Stomach (tissue), 9 donors: ENCODE data around the gene GGCX. TPM values are rescaled to one million over a fixed set of nuclear protein-coding genes. Genes with fewer than 3 reads are reported as not detected.

ENCODE experiments used
- DNase-seq, 2 donors: peaks; one replicate each; pipeline versions ENCODE4 v3.0.0 to v3.0.0-alpha.2; 2013 to 2019
- H3K27ac ChIP-seq, 5 donors: fragments of 200-600 bp in 4 of 5; sonication (generic) in 4 of 5; one replicate each; pipeline ENCODE4 v1.5.1; 2013 to 2019; ENCODE audit warnings: mild to moderate bottlenecking in 1 of 5, moderate library complexity in 1 of 5
- H3K27me3 ChIP-seq, 3 donors: fragments of 200-600 bp; sonication (generic); one replicate each; pipeline ENCODE4 v1.5.1; 2017 to 2019; ENCODE audit warnings: mixed run types in 1 of 3
- H3K36me3 ChIP-seq, 4 donors: fragments of 200-600 bp; sonication (generic); 1 replicate in 3 of 4; 2 replicates in 1 of 4; pipeline ENCODE4 v1.5.1; 2016 to 2019
- H3K4me1 ChIP-seq, 4 donors: fragments of 200-600 bp; sonication (generic); one replicate each; pipeline ENCODE4 v1.5.1; 2016 to 2019
- H3K4me3 ChIP-seq, 4 donors: fragments of 200-600 bp; sonication (generic) in 3 of 4; one replicate each; pipeline ENCODE4 v1.5.1; 2016 to 2019; ENCODE audit warnings: mild to moderate bottlenecking in 1 of 4
- H3K9me3 ChIP-seq, 4 donors: fragments of 200-600 bp; sonication (generic); one replicate each; pipeline ENCODE4 v1.5.1; 2016 to 2019
- EP300 ChIP-seq: sonication (generic); formaldehyde crosslinking; IDR thresholded peaks from one replicate; pipeline ENCODE4 v1.6.1; 2017; ENCODE audit warnings: antibody characterized with exemption
- POLR2A ChIP-seq, 4 donors: fragments of 450-650 bp; IDR thresholded peaks; one replicate each; pipeline ENCODE4 v1.6.1; 2016; ENCODE audit warnings: antibody characterized with exemption in 4 of 4, control low read depth in 2 of 4, mild to moderate bottlenecking in 1 of 4, moderate library complexity in 1 of 4
- POLR2AphosphoS5 ChIP-seq, 3 donors: sonication (generic); formaldehyde crosslinking; IDR thresholded peaks; one replicate each; pipeline ENCODE4 v1.6.1; 2016; ENCODE audit warnings: antibody characterized with exemption in 3 of 3
- WGBS, 5 donors: extraction: QIAGEN DNeasy Blood & Tissue Kit in 3 of 5; methylation state at CpG; one replicate each; pipeline versions ENCODE4 v1.1.5 to v1.1.7; 2013 to 2018; 5-methylcytosine and 5-hydroxymethylcytosine counted together
- intact Hi-C: fragments of 100-400 bp; cut with DNase I; formaldehyde crosslinking; loops from one replicate; pipeline ENCODE4 v1.15.1; 2023; ENCODE audit warnings: low total_unique reads
- polyA plus RNA-seq, 3 donors: library from polyadenylated mRNA; stranded (reverse); fragments of 200-250 nt; gene quantifications; one replicate each; pipeline ENCODE4 v1.2.3, GENCODE V29; 2013
- total RNA-seq, 5 donors: library from RNA; depleted of rRNA; stranded (reverse); fragments of >200 nt; gene quantifications; one replicate each; pipeline versions ENCODE4 v1.1.0 to v1.2.3, GENCODE V29; 2014 to 2016
- TF ChIP-seq, protein P1 (sequence below), 7 experiments: fragments of 450-650 bp in 4 of 7; fragments of 200-600 bp in 3 of 7; sonication (generic) in 3 of 7; IDR thresholded peaks; one replicate each; pipeline ENCODE4 v1.5.1; 2016 to 2019; ENCODE audit warnings: antibody characterized with exemption in 7 of 7, control low read depth in 2 of 7, mild to moderate bottlenecking in 1 of 7
- donor health status: healthy with polysubstance abuse.
- donor health status: Bipolar disorder and iron deficiency.
- donor health status: healthy.

GGCX gene
- total and polyA plus RNA-seq, 8 donors = 5.2 to 87.5 (median 15.9) TPM

DNA sequence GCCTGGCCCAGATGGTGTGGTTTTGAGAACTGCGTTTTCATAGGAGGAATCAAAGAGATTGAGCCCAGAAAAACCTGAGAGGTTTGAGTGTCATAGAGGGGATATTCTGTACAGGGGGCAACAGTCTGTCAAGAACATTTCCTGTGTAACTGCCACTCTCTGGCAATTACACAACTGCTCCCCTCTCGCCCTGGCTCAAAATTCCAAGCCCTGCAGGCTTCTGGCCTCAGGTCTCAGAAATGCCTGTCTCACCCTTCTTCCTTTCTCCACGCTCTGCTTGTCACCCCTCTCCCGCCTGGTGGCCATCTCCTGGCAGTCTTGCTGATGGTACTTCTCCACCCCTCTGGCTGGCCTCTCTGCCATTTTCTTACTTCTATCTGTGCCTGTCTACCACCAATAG is 26.9 kb upstream of the GGCX start:
- H3K36me3 ChIP-seq = no peaks in the 10 kb centered on the region
- H3K4me3 ChIP-seq = no peak overlapping the region
- intact Hi-C loops = no loop called here
- TF ChIP-seq POLR2AphosphoS5 (IDR thresholded peaks at IDR 0.05) = no peak
- TF ChIP-seq EP300 = no peak
- no peak for TF ChIP-seq POLR2A (IDR thresholded peaks at IDR 0.05)
- TF ChIP-seq, protein P1, sequence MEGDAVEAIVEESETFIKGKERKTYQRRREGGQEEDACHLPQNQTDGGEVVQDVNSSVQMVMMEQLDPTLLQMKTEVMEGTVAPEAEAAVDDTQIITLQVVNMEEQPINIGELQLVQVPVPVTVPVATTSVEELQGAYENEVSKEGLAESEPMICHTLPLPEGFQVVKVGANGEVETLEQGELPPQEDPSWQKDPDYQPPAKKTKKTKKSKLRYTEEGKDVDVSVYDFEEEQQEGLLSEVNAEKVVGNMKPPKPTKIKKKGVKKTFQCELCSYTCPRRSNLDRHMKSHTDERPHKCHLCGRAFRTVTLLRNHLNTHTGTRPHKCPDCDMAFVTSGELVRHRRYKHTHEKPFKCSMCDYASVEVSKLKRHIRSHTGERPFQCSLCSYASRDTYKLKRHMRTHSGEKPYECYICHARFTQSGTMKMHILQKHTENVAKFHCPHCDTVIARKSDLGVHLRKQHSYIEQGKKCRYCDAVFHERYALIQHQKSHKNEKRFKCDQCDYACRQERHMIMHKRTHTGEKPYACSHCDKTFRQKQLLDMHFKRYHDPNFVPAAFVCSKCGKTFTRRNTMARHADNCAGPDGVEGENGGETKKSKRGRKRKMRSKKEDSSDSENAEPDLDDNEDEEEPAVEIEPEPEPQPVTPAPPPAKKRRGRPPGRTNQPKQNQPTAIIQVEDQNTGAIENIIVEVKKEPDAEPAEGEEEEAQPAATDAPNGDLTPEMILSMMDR (IDR thresholded peaks at IDR 0.05) = no peak
- DNase-seq = no peak
- H3K27me3 ChIP-seq = no peaks in the 10 kb centered on the region
- peaks cover 66 to 99% (median 89%) of the 10 kb centered on the region in 4 donors for H3K4me1 ChIP-seq
- H3K9me3 ChIP-seq = no peaks in the 10 kb centered on the region
- H3K27ac ChIP-seq = peak overlapping the region; percentile 19 to 94 (median 91)
- 65 to 86% (median 81%) methylated on average over 4 of the region's 4 CpGs for WGBS, 5 donors

DNA sequence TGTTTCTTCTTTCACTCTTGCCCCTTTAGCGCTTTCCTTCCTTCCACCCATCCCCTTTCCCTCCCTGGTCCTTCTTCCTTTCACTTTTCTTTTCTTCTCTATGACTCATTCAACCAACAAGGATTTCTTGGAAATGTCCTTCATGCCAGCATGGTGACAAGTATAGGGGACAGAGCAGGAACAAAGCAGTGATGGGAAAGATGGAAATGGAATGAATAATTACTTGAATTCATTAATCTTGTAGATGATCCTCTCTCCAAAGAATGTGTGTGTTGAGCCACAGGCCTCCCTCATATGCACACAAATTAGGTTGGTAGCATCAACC is 24.4 kb upstream of the GGCX start:
- WGBS, 5 donors = 50 to 77% (median 53%) methylated on average over 1 of the region's 1 CpG
- peaks cover 56 to 83% (median 77%) of the 10 kb centered on the region in 4 donors for H3K4me1 ChIP-seq

DNA sequence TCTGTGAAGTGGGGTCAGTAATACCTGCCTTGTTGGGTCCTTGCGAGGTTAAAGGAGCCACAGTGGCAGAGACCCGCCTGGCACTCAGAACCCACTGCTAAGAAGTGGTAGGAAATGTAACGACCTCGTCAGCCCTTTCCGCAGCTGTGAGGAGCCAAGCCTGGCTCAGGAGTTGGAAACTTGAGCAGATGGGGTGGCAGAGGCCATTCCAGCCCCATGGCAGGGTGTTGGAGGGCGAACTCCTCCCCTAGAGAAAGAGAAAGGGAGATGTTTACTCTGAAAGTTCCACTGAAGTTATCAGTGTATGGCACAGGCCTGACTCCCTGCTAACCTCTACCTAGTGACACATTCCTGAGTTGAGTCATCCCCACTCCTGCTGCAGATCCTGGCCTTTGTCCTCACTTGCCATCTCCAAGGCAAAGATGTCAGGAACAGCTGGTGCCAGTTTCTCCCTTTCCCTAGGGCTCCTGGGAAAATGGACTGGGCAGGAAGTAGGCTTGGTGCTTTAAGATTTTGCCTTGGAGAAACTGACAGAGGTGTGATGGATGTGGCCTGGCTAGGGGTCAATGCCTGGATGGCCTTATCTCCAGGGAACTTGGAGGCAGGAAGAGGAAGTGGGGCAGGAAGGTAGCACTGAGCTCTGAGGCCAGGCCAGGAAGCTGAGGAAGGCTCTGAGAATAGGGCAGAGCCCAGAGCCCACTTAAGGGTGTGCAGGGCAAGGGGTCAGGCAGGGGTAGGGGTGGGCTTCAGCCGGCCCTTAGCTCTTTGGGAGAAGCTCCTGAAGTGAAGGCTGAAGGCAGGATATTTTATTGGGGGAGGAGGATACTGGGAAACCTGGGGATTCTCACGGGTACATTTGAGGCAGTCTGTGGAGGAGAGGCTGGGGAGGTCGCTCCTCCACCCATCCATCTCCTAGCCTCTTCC is 23.8 kb upstream of the GGCX start:
- Histone ChIP-seq H3K9me3 (no peaks in the 10 kb centered on the region), H3K4me3 (peak overlapping the region; percentile 58 to 69 (median 62)), H3K27me3 (no peaks in the 10 kb centered on the region), H3K4me1 (peaks cover 53 to 80% (median 74%) of the 10 kb centered on the region in 4 donors), H3K27ac (peak overlapping the region; percentile 87 to 94 (median 91)), H3K36me3 (peaks cover 0 to 21% (median 8%) of the 10 kb centered on the region in 4 donors)
- 18 to 32% (median 31%) methylated on average over 8 to 9 of the region's 9 CpGs for WGBS, 5 donors
- peak; percentile 54 to 85 for DNase-seq
- TF ChIP-seq POLR2AphosphoS5 (IDR thresholded peaks at IDR 0.05) (peak; percentile 51 to 89 (median 75)), POLR2A (IDR thresholded peaks at IDR 0.05) (no peak)
- intact Hi-C loops = no loop called here

More for the DNA sequence above, 24.4 kb upstream of the GGCX start:
- Histone ChIP-seq H3K9me3 (no peaks in the 10 kb centered on the region), H3K4me3 (no peak overlapping the region), H3K27ac (peak overlapping the region; percentile 87 to 94 (median 91)), H3K27me3 (no peaks in the 10 kb centered on the region), H3K36me3 (peaks cover 0 to 21% (median 8%) of the 10 kb centered on the region in 4 donors)
- intact Hi-C loops = no loop called here
- no peak for DNase-seq
- TF ChIP-seq POLR2AphosphoS5 (IDR thresholded peaks at IDR 0.05) = peak in 2 of 3 donors; percentile 40 to 81
- TF ChIP-seq, protein P1 (IDR thresholded peaks at IDR 0.05) = no peak

DNA sequence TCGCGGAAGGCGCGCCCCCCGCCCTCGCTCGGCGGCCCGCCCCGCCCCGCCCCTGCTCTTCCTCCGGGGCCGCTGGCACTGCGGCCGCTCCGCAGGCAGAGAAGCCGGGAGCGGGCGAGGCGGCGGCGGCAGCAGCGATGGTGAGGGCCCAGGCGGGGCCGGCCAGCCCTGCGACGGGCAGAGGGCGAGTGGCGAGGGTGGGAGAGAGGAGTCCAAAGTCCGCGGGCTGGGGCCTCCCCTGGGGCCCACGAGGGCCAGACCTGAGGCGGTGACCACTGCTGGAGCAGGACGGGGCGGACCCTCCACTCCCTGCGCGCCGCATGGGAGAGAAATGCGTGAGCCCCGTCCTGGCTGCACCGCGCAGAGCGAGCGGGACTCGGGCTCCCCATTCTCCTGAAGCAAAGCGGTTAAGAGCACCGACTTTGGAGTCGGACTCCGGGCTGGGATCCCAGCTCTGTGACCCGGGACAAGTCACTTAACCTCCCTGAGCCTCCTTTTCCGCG is 23.1 kb upstream of the GGCX start, which contains the start of gene VAMP5:
VAMP5 (plus strand) TSS at position 78 of the 503 bp plus-strand sequence; CDS start at position 138, 60 bp downstream.
- peak; percentile 53 to 81 for DNase-seq
- no peaks in the 10 kb centered on the region for H3K9me3 ChIP-seq
- intact Hi-C loops = no loop called here
- H3K27ac ChIP-seq = peak within 1 kb of the TSS; percentile 87 to 94 (median 91)
- H3K27me3 ChIP-seq = no peaks in the 10 kb centered on the region
- TF ChIP-seq EP300 (no peak), POLR2A (IDR thresholded peaks at IDR 0.05) (no peak), POLR2AphosphoS5 (IDR thresholded peaks at IDR 0.05) (peak; percentile 5 to 56 (median 45))
- TF ChIP-seq, protein P1 (IDR thresholded peaks at IDR 0.05) = no peak
- peaks cover 0 to 21% (median 8%) of the 10 kb centered on the region in 4 donors for H3K36me3 ChIP-seq
- H3K4me1 ChIP-seq = peaks cover 53 to 80% (median 74%) of the 10 kb centered on the region in 4 donors
- 0 to 9% (median 4%) methylated on average over 15 to 52 of the region's 52 CpGs for WGBS, 5 donors
- H3K4me3 ChIP-seq = peak within 1 kb of the TSS; percentile 58 to 69 (median 62)
